ENCODE measurements around the gene NMU.

- no peak for TF ChIP-seq CTCF (conservative IDR thresholded peaks at IDR 0.05; ENCODE audit: low read length)
- TF ChIP-seq EZH2phosphoT487 (IDR thresholded peaks at IDR 0.05; ENCODE audit: borderline replicate concordance, low read depth, low read length): no peak
Measured at GRCh38 chr4:55549888-55550287, 86.2 kb downstream of the NMU start.

Data from OCI-LY7 (cell line).